Activated naive CD4-positive, alpha-beta T cell treated with anti-CD3 and anti-CD28 coated beads for 36 hours (primary cell): ENCODE measurements around the gene UCK2. TPM values are rescaled to one million over a fixed set of nuclear protein-coding genes. Genes with fewer than 3 reads are reported as not detected.
A peak's percentile ranks its signal among the peaks of the same experiment; 100 is the strongest.

Experiments used
- CTCF ChIA-PET: fragments of 350-600 bp; sonication (Branson Sonifier 250); formaldehyde crosslinking; loops from one replicate; lab custom pipeline; 2021; ENCODE audit warnings: antibody characterized with exemption; lab: Charles Lee
- DNase-seq: peaks from one replicate; pipeline ENCODE4 v3.0.0-alpha.2; 2020
- H3K27ac Mint-ChIP-seq: one replicate; pipeline ENCODE4 v1.8.0; 2021; ENCODE audit warnings: mild to moderate bottlenecking, mixed read lengths
- H3K27me3 Mint-ChIP-seq: one replicate; pipeline ENCODE4 v1.8.0; 2021; ENCODE audit warnings: low read depth, mixed read lengths
- H3K36me3 Mint-ChIP-seq: one replicate; pipeline ENCODE4 v1.8.0; 2021; ENCODE audit warnings: low read depth, mixed read lengths
- H3K4me1 Mint-ChIP-seq: one replicate; pipeline ENCODE4 v1.8.0; 2021; ENCODE audit warnings: low read depth, mixed read lengths
- H3K4me3 Mint-ChIP-seq: one replicate; pipeline ENCODE4 v1.8.0; 2021; ENCODE audit warnings: mild to moderate bottlenecking, moderate library complexity, mixed read lengths
- H3K9me3 Mint-ChIP-seq: one replicate; pipeline ENCODE4 v1.8.0; 2021; ENCODE audit warnings: mixed read lengths
- intact Hi-C: fragments of 100-400 bp; cut with micrococcal nuclease; formaldehyde crosslinking; loops from one replicate; pipeline ENCODE4 v1.15.1; 2023
- total RNA-seq, 2 experiments: library from RNA; stranded (reverse); gene quantifications; one replicate each; pipeline ENCODE4 v1.2.3, GENCODE V29; 2021

UCK2 gene
- total RNA-seq, 2 experiments from 2014 or later, result 58.8 to 61.5 TPM

GRCh38 chr1:165836664-165837482 lies 9.5 kb downstream of the UCK2 start:
- Mint-ChIP-seq H3K36me3 (peaks cover 11% of the 10 kb centered on the region), H3K27ac (no peak overlapping the region), H3K4me3 (no peak overlapping the region), H3K9me3 (no peaks in the 10 kb centered on the region), H3K27me3 (no peaks in the 10 kb centered on the region), H3K4me1 (peaks cover 20% of the 10 kb centered on the region)
- CTCF ChIA-PET, result no interaction called here
- no peak for DNase-seq
- intact Hi-C loops, result no loop called here

GRCh38 chr1:165837838-165838364 lies 10.5 kb downstream of the UCK2 start:
- Mint-ChIP-seq H3K27me3 (no peaks in the 10 kb centered on the region), H3K4me1 (peaks cover 29% of the 10 kb centered on the region), H3K4me3 (no peak overlapping the region), H3K36me3 (peaks cover 11% of the 10 kb centered on the region), H3K27ac (no peak overlapping the region), H3K9me3 (no peaks in the 10 kb centered on the region)
- intact Hi-C loops, result no loop called here
- no peak for DNase-seq
- CTCF ChIA-PET, result no interaction called here

GRCh38 chr1:165840423-165840822 lies 13.0 kb downstream of the UCK2 start:
- Mint-ChIP-seq H3K27me3 (no peaks in the 10 kb centered on the region), H3K4me3 (no peak overlapping the region), H3K4me1 (peaks cover 27% of the 10 kb centered on the region), H3K27ac (no peak overlapping the region), H3K36me3 (peaks cover 11% of the 10 kb centered on the region), H3K9me3 (no peaks in the 10 kb centered on the region)
- no peak for DNase-seq
- intact Hi-C loops, result loop anchor here (5.0 kb wide), 3 partner anchors 37 to 867 kb away; partner anchors contain the start of gene ALDH9A1
- CTCF ChIA-PET, result no interaction called here

- H3K4me3 Mint-ChIP-seq, result no peak overlapping the region
- peak; percentile 32 for DNase-seq
- no peaks in the 10 kb centered on the region for H3K9me3 Mint-ChIP-seq
- H3K27ac Mint-ChIP-seq, result peak overlapping the region; percentile 28
- CTCF ChIA-PET, result interaction anchor here (0.7 to 1.4 kb wide), 4 partner anchors 13 to 32 kb away, joined by 3 to 4 read pairs (median 3); no protein-coding TSS in a partner anchor
- H3K36me3 Mint-ChIP-seq, result peaks cover 11% of the 10 kb centered on the region
- intact Hi-C loops, result loop anchor here (1.0 to 5.0 kb wide), 4 partner anchors 13 to 866 kb away; partner anchors contain the start of gene ALDH9A1
- H3K4me1 Mint-ChIP-seq, result peaks cover 25% of the 10 kb centered on the region
- H3K27me3 Mint-ChIP-seq, result no peaks in the 10 kb centered on the region
These were observed 14.2 kb downstream of the UCK2 start for GRCh38 chr1:165841582-165842017.

GRCh38 chr1:165842023-165842670 lies 14.7 kb downstream of the UCK2 start:
- Mint-ChIP-seq H3K36me3 (peaks cover 11% of the 10 kb centered on the region), H3K27ac (peak overlapping the region; percentile 28), H3K4me3 (no peak overlapping the region), H3K27me3 (no peaks in the 10 kb centered on the region), H3K9me3 (no peaks in the 10 kb centered on the region), H3K4me1 (peaks cover 24% of the 10 kb centered on the region)
- intact Hi-C loops, result loop anchor here (1.0 to 5.0 kb wide), 4 partner anchors 14 to 865 kb away; partner anchors contain the start of gene ALDH9A1
- peak; percentile 5 for DNase-seq
- CTCF ChIA-PET, result interaction anchor here (0.9 to 1.4 kb wide), 2 partner anchors 13 to 29 kb away, joined by 3 to 4 read pairs; no protein-coding TSS in a partner anchor

- CTCF ChIA-PET, result interaction anchor here (0.6 to 1.4 kb wide), 4 partner anchors 14 to 240 kb away, joined by 3 to 4 read pairs (median 4); no protein-coding TSS in a partner anchor
- H3K27ac Mint-ChIP-seq, result no peak overlapping the region
- no peaks in the 10 kb centered on the region for H3K9me3 Mint-ChIP-seq
- H3K36me3 Mint-ChIP-seq, result peaks cover 11% of the 10 kb centered on the region
- intact Hi-C loops, result loop anchor here (1.0 to 5.0 kb wide), 4 partner anchors 14 to 865 kb away; partner anchors contain the start of gene ALDH9A1
- peaks cover 24% of the 10 kb centered on the region for H3K4me1 Mint-ChIP-seq
- H3K27me3 Mint-ChIP-seq, result no peaks in the 10 kb centered on the region
- peak; percentile 58 for DNase-seq
- no peak overlapping the region for H3K4me3 Mint-ChIP-seq
These were observed 15.3 kb downstream of the UCK2 start for GRCh38 chr1:165842671-165843129.

- Mint-ChIP-seq H3K36me3 (peaks cover 9% of the 10 kb centered on the region), H3K4me1 (peaks cover 24% of the 10 kb centered on the region), H3K4me3 (no peak overlapping the region), H3K27ac (no peak overlapping the region), H3K27me3 (no peaks in the 10 kb centered on the region), H3K9me3 (peaks cover 1% of the 10 kb centered on the region)
- DNase-seq, result no peak
- intact Hi-C loops, result loop anchor here (5.0 kb wide), 3 partner anchors 34 to 864 kb away; partner anchors contain the start of gene ALDH9A1
- CTCF ChIA-PET, result interaction anchor here (0.6 to 0.7 kb wide), 2 partner anchors 185 to 240 kb away, joined by 3 to 4 read pairs; no protein-coding TSS in a partner anchor
These were observed 15.9 kb downstream of the UCK2 start for GRCh38 chr1:165843304-165843703.

GRCh38 chr1:165844114-165844798 lies 16.8 kb downstream of the UCK2 start:
- DNase-seq, result no peak
- CTCF ChIA-PET, result interaction anchor here (1.2 kb wide), 1 partner anchor 23 kb away, joined by 3 read pairs; no protein-coding TSS in a partner anchor
- Mint-ChIP-seq H3K4me1 (peaks cover 27% of the 10 kb centered on the region), H3K36me3 (peaks cover 9% of the 10 kb centered on the region), H3K9me3 (peaks cover 1% of the 10 kb centered on the region), H3K27me3 (no peaks in the 10 kb centered on the region), H3K4me3 (no peak overlapping the region), H3K27ac (no peak overlapping the region)
- intact Hi-C loops, result loop anchor here (5.0 kb wide), 3 partner anchors 33 to 863 kb away; partner anchors contain the start of gene ALDH9A1

GRCh38 chr1:165844933-165845332 lies 17.5 kb downstream of the UCK2 start:
- Mint-ChIP-seq H3K27ac (no peak overlapping the region), H3K4me1 (peaks cover 33% of the 10 kb centered on the region), H3K9me3 (peaks cover 1% of the 10 kb centered on the region), H3K27me3 (no peaks in the 10 kb centered on the region), H3K36me3 (peaks cover 9% of the 10 kb centered on the region), H3K4me3 (no peak overlapping the region)
- intact Hi-C loops, result loop anchor here (5.0 kb wide), 3 partner anchors 32 to 862 kb away; partner anchors contain the start of gene ALDH9A1
- DNase-seq, result no peak
- CTCF ChIA-PET, result interaction anchor here (0.6 to 1.2 kb wide), 2 partner anchors 23 to 72 kb away, joined by 3 read pairs; no protein-coding TSS in a partner anchor

- H3K4me3 Mint-ChIP-seq, result no peak overlapping the region
- H3K4me1 Mint-ChIP-seq, result peaks cover 33% of the 10 kb centered on the region
- no peaks in the 10 kb centered on the region for H3K27me3 Mint-ChIP-seq
- H3K9me3 Mint-ChIP-seq, result peaks cover 1% of the 10 kb centered on the region
- no peak overlapping the region for H3K27ac Mint-ChIP-seq
- DNase-seq, result no peak
- intact Hi-C loops, result no loop called here
- CTCF ChIA-PET, result interaction anchor here (0.6 to 1.2 kb wide), 3 partner anchors 24 to 73 kb away, joined by 3 read pairs; no protein-coding TSS in a partner anchor
- H3K36me3 Mint-ChIP-seq, result peaks cover 9% of the 10 kb centered on the region
These were observed 18.2 kb downstream of the UCK2 start for GRCh38 chr1:165845569-165845968.
